Posterior vena cava (tissue), 2 donors: ENCODE results near the gene RFK. TPM values are rescaled to one million over a fixed set of nuclear protein-coding genes. Genes with fewer than 3 reads are reported as not detected.

ENCODE experiments used
- DNase-seq: peaks from one replicate; pipeline ENCODE4 v3.0.0-alpha.2; 2020; ENCODE audit warnings: low spot score
- intact Hi-C, 2 donors: fragments of 100-400 bp; cut with DNase I; formaldehyde crosslinking; loops; one replicate each; pipeline versions ENCODE4 v1.14.1 to v1.14.2; 2022 to 2023
- total RNA-seq, 2 donors: library from RNA; stranded (reverse); fragmentation: NEBNext Ultra II Directional; extraction: Animal tissue kit (Norgen Biotek cat#: 25700); gene quantifications; one replicate each; pipeline ENCODE4 v1.2.1, GENCODE V29; 2021
- donor health status: DM: yes; HTN: yes; CAD: no.
- donor health status: DM: yes; HTN: yes; CAD: no.

Gene RFK
- total RNA-seq, 2 donors from 2014 or later = 18.3 to 22.1 TPM

- intact Hi-C loops = no loop called here
- no peak for DNase-seq
Observed at GRCh38 chr9:76351006-76351405, 43.2 kb downstream of the RFK start.

- intact Hi-C loops = no loop called here
- DNase-seq = no peak
Observed at GRCh38 chr9:76349865-76350264, 44.4 kb downstream of the RFK start.

DNA sequence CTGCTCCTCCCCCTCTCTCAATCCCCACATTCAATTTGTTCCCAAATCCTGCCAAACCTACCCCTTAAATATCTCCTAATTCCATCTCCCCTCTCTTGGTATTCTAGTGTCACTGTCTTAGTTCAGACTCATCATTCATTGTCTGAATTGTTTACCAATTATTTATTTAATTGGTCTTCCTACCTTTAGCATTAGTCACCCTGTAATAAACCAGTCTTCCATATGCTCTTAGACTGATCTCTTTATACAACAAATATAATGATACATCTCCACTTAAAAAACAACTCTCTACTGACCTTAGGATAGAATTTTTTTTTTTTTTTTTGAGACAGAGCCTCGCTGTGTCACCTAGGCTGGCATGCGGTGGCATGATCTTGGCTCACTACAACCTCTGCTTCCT, 51.4 kb downstream of the RFK start:
- intact Hi-C loops = no loop called here
- no peak for DNase-seq

GRCh38 chr9:76342201-76342600, 52.0 kb downstream of the RFK start:
- intact Hi-C loops = no loop called here
- no peak for DNase-seq

DNA sequence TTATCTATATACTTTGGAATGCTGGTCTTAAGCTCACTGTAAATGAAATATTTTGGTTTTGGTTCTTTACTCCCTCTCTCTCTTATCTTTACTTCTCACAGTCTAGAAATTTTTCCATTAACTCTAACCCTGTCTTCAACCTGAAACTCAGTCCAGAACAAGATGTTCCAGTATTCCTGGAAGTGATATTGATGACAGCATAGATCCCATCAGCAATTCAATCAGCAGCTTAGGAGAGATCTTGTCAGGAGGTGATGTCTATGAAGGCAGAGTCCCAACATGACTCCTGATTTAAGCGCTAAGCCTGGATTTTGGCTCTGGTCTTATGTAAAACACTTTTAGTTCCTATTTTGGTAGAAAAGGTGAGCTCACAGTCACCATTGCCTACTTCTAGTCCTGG, 52.6 kb downstream of the RFK start:
- DNase-seq = no peak
- intact Hi-C loops = no loop called here

DNA sequence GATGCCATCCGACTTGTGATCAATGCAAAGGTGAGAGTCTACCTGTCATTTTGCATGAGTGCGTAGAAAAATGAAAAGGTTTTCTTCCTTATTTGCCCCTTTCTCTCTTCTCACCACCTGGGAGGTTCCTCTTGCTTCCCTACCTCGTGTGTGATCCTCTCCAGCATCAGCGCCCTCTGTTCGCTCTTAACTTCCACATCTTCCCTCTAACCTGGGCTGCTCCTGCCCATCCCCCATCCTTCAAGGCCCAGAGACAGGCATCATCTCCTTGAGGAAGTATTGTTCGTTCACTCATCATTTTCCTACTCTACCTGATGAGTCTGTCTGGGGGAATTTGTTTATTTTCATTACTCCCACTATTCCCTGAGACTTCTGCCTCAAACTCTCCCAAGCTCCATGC, 55.8 kb downstream of the RFK start:
- intact Hi-C loops = no loop called here
- DNase-seq = no peak

GRCh38 chr9:76336027-76336426, 58.2 kb downstream of the RFK start:
- intact Hi-C loops = no loop called here
- DNase-seq = no peak

Other genes with a start within 250 kb of the RFK start
- 10 to 100 TPM in 1 of 2 donors, 1 to 10 TPM in 1; 8.9 to 11.0 TPM for gene GCNT1, start 64.8 kb upstream of the RFK start, total RNA-seq